ENCODE measurements around the gene CDC42EP4.

CDC42EP4 gene

GRCh38 chr17:73250851-73251640, 60.8 kb downstream of the CDC42EP4 start:
- DNase-seq (ENCODE audit: low read depth) = no peak

- DNase-seq (ENCODE audit: low read depth) = no peak
Measured at GRCh38 chr17:73249700-73250099, 62.1 kb downstream of the CDC42EP4 start.

- DNase-seq (ENCODE audit: low read depth) = no peak
Measured at GRCh38 chr17:73248532-73248931, 63.3 kb downstream of the CDC42EP4 start.

- no peak for DNase-seq (ENCODE audit: low read depth)
Measured at GRCh38 chr17:73247726-73248125, 64.1 kb downstream of the CDC42EP4 start.

GRCh38 chr17:73240561-73240960, 71.2 kb downstream of the CDC42EP4 start:
- no peak for DNase-seq (ENCODE audit: low read depth)

- no peak for DNase-seq (ENCODE audit: low read depth)
Measured at GRCh38 chr17:73237714-73238113, 74.1 kb downstream of the CDC42EP4 start.

GRCh38 chr17:73234736-73235135, 77.1 kb downstream of the CDC42EP4 start:
- no peak for DNase-seq (ENCODE audit: low read depth)
